ENCODE results near the gene PAQR8. TPM values are rescaled to one million over a fixed set of nuclear protein-coding genes. Genes with fewer than 3 reads are reported as not detected.
A peak's percentile ranks its signal among the peaks of the same experiment; 100 is the strongest.

PAQR8 gene
- total and polyA plus RNA-seq, 2 experiments from 2014 or later = 20.8 to 36.9 TPM

DNA sequence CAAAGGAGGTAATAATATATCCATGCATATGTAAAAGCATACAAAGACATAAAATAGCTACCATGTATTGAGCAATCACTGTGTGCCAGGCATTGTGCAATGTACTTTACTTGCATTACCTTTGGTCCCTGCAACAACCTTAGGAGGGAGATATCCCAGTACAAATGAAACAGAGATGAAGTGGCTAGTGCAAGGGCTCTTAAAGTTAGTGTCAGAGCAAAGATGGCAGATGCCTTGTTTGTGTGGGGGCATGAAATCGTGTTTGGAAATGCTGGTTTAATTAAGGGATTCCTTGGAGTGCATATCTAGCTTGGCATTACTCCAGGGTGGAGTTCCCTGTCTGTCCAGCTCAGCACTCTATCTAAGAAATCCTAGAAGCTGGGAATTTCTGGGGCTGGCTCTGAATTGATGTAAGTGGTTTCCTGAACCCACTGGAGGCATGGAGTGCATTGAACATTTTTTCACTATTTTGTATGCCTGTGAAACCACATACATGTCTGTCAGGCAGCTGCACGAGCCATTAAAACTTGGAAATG lies 9.8 kb downstream of the PAQR8 start:
- Histone ChIP-seq H3K79me2 (peaks cover 89% of the 10 kb centered on the region), H2AFZ (no peak overlapping the region), H3K4me3 (no peak overlapping the region), H3K36me3 (replicated peaks; ENCODE audit: insufficient read depth, low read depth) (no peaks in the 10 kb centered on the region), H3K9me2 (replicated peaks; ENCODE audit: insufficient read depth) (no peaks in the 10 kb centered on the region), H3K27me3 (no peaks in the 10 kb centered on the region), H3K4me2 (peak overlapping the region; percentile 28), H3K27ac (no peak overlapping the region), H4K20me1 (ENCODE audit: insufficient read depth, poor library complexity, severe bottlenecking) (no peaks in the 10 kb centered on the region), H3K4me1 (ENCODE audit: insufficient read depth) (peaks cover 9% of the 10 kb centered on the region), H3K9me3 (ENCODE audit: low read depth) (no peaks in the 10 kb centered on the region)
- peak; percentile 10 for DNase-seq (ENCODE audit: low spot score)
- no peak for TF ChIP-seq EZH2phosphoT487 (IDR thresholded peaks at IDR 0.05; ENCODE audit: low read depth, severe bottlenecking, unreplicated experiment)
- TF ChIP-seq CTCF (IDR thresholded peaks at IDR 0.05; ENCODE audit: poor library complexity) = no peak
- TF ChIP-seq EZH2 (IDR thresholded peaks at IDR 0.05; ENCODE audit: borderline replicate concordance) = no peak
- 66% methylated on average over 2 of the region's 2 CpGs for WGBS (ENCODE audit: low lambda C conversion rate, missing lambda C conversion rate)

GRCh38 chr6:52373151-52373690 lies 11.3 kb downstream of the PAQR8 start:
- WGBS (ENCODE audit: low lambda C conversion rate, missing lambda C conversion rate) = 92% methylated on average over 5 of the region's 5 CpGs
- Histone ChIP-seq H3K27me3 (no peaks in the 10 kb centered on the region), H3K36me3 (replicated peaks; ENCODE audit: insufficient read depth, low read depth) (no peaks in the 10 kb centered on the region), H3K79me2 (peaks cover 88% of the 10 kb centered on the region), H3K4me3 (no peak overlapping the region), H4K20me1 (ENCODE audit: insufficient read depth, poor library complexity, severe bottlenecking) (no peaks in the 10 kb centered on the region), H2AFZ (no peak overlapping the region), H3K4me2 (no peak overlapping the region), H3K27ac (no peak overlapping the region), H3K4me1 (ENCODE audit: insufficient read depth) (peaks cover 9% of the 10 kb centered on the region), H3K9me2 (replicated peaks; ENCODE audit: insufficient read depth) (no peaks in the 10 kb centered on the region), H3K9me3 (ENCODE audit: low read depth) (no peaks in the 10 kb centered on the region)
- TF ChIP-seq CTCF (IDR thresholded peaks at IDR 0.05; ENCODE audit: poor library complexity) (no peak), EZH2phosphoT487 (IDR thresholded peaks at IDR 0.05; ENCODE audit: low read depth, severe bottlenecking, unreplicated experiment) (no peak)
- DNase-seq (ENCODE audit: low spot score) = no peak

DNA sequence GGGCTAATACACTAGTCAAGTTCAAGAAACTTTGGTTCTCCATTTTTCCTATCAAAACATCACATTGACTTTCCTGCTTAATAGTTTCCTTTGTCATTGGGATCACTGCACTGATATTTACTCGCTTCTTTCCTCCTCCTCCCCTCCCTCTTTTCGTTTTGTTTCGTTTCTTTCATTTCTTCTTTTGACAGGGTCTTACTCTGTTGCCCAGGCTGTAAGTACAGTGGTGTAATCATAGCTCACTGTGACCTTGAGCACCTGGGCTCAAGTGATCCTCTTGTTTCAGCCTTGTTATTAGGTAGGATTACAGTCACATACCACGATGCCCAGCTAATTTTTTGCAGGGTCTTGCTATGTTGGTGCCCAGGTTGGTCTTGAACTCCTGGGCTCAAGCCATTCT lies 12.3 kb downstream of the PAQR8 start:
- H3K4me1 ChIP-seq (ENCODE audit: insufficient read depth) = peaks cover 9% of the 10 kb centered on the region
- no peaks in the 10 kb centered on the region for H3K9me2 ChIP-seq (replicated peaks; ENCODE audit: insufficient read depth)
- H3K36me3 ChIP-seq (replicated peaks; ENCODE audit: insufficient read depth, low read depth) = no peaks in the 10 kb centered on the region
- TF ChIP-seq CTCF (IDR thresholded peaks at IDR 0.05; ENCODE audit: poor library complexity) (no peak), EZH2phosphoT487 (IDR thresholded peaks at IDR 0.05; ENCODE audit: low read depth, severe bottlenecking, unreplicated experiment) (no peak), EZH2 (IDR thresholded peaks at IDR 0.05; ENCODE audit: borderline replicate concordance) (no peak)
- H2AFZ ChIP-seq = no peak overlapping the region
- 97% methylated on average over 4 of the region's 4 CpGs for WGBS (ENCODE audit: low lambda C conversion rate, missing lambda C conversion rate)
- H4K20me1 ChIP-seq (ENCODE audit: insufficient read depth, poor library complexity, severe bottlenecking) = no peaks in the 10 kb centered on the region
- no peak overlapping the region for H3K4me2 ChIP-seq
- no peak overlapping the region for H3K4me3 ChIP-seq
- no peak for DNase-seq (ENCODE audit: low spot score)
- no peak overlapping the region for H3K27ac ChIP-seq
- H3K79me2 ChIP-seq = peaks cover 87% of the 10 kb centered on the region
- no peaks in the 10 kb centered on the region for H3K27me3 ChIP-seq
- no peaks in the 10 kb centered on the region for H3K9me3 ChIP-seq (ENCODE audit: low read depth)
